Fibroblast of the aortic adventitia (primary cell): ENCODE results near the gene LAMP1. TPM values are rescaled to one million over a fixed set of nuclear protein-coding genes. Genes with fewer than 3 reads are reported as not detected.

ENCODE experiments used
- DNase-seq: peaks from one replicate; pipeline ENCODE4 v3.0.0-alpha.2; 2010; ENCODE audit warnings: low read depth
- H3K4me3 ChIP-seq: 2 replicates; pipeline ENCODE4 v1.5.1; 2011; ENCODE audit warnings: low read depth, mild to moderate bottlenecking, control low read depth, low read length, moderate library complexity
- total RNA-seq: library from RNA; depleted of rRNA; stranded (reverse); fragments of >200 nt; gene quantifications from 2 replicates; pipeline ENCODE4 v1.2.3, GENCODE V29; 2012; ENCODE audit warnings: low replicate concordance
- TF ChIP-seq, protein P1 (sequence below): IDR thresholded peaks from 2 replicates; pipeline ENCODE4 v1.5.1; 2011; ENCODE audit warnings: mild to moderate bottlenecking, low read length, control low read depth, inconsistent platforms; ENCODE audit not compliant: insufficient read depth

Gene LAMP1
- total RNA-seq, 1 donor = 161 TPM

DNA sequence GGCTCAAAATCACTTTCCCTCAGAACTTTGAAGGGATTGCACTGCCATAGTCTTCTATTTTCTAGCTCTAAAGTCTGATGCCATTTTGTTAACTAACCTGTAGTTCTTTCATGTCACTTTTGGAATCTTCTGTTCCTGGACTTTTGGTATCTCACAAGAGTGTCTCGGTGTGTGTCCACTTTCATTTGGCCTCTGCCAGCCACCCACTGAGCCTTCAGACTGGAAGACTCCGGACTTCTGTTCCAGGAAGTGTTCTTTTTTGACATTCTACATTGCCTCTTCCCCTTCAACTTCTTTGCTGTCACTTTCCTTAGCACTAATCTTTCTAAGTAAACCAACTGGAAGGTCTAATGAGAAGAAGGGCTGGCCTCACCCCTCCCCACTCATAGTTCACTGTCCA is 25.0 kb upstream of the LAMP1 start:
- no peak for DNase-seq
- H3K4me3 ChIP-seq = no peak overlapping the region
- TF ChIP-seq, protein P1, sequence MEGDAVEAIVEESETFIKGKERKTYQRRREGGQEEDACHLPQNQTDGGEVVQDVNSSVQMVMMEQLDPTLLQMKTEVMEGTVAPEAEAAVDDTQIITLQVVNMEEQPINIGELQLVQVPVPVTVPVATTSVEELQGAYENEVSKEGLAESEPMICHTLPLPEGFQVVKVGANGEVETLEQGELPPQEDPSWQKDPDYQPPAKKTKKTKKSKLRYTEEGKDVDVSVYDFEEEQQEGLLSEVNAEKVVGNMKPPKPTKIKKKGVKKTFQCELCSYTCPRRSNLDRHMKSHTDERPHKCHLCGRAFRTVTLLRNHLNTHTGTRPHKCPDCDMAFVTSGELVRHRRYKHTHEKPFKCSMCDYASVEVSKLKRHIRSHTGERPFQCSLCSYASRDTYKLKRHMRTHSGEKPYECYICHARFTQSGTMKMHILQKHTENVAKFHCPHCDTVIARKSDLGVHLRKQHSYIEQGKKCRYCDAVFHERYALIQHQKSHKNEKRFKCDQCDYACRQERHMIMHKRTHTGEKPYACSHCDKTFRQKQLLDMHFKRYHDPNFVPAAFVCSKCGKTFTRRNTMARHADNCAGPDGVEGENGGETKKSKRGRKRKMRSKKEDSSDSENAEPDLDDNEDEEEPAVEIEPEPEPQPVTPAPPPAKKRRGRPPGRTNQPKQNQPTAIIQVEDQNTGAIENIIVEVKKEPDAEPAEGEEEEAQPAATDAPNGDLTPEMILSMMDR = no peak

DNA sequence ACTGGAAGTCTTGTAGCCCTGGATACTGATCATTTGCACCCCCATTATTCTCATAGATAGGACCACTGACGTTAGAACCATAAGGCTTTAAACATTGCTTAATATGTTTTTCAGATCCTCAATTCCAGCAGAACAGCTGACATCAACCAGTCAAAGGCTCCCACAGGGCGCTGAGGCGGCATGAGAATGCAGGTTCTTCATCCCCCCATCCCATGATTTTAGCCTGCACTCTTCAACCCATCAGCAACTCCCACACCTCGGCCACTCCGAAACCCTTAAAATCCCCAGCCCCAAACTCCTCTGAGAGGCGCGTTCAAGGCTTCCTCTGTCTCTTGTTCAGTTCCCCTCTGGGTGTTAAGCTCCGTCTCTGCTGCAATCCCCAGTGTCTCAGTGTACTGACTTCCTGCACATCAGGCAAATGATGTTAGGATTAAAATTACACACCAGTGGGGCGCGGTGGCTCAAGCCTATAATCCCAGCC is 24.3 kb upstream of the LAMP1 start:
- TF ChIP-seq, protein P1 = no peak
- no peak for DNase-seq
- no peak overlapping the region for H3K4me3 ChIP-seq

DNA sequence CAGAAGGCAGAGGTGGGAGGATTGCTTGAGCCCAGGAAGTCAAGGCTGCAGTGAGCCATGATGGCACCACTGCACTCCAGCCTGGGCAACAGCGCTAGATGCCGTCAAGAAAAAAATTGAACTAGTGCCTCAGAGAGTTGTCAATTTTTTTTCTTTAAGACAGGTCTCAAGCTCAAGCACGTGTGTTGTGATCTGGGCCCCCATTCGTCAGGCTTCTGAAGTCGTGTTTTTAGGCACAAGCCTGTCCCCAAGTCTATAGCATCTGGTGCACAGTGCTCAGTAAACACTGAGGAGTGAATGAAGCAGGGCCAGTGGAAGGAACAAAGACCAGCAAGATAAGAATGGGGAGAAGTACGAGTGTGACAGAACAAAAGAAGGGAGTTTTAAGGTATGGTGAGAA is 23.7 kb upstream of the LAMP1 start:
- DNase-seq = no peak
- no peak overlapping the region for H3K4me3 ChIP-seq
- TF ChIP-seq, protein P1 = no peak

DNA sequence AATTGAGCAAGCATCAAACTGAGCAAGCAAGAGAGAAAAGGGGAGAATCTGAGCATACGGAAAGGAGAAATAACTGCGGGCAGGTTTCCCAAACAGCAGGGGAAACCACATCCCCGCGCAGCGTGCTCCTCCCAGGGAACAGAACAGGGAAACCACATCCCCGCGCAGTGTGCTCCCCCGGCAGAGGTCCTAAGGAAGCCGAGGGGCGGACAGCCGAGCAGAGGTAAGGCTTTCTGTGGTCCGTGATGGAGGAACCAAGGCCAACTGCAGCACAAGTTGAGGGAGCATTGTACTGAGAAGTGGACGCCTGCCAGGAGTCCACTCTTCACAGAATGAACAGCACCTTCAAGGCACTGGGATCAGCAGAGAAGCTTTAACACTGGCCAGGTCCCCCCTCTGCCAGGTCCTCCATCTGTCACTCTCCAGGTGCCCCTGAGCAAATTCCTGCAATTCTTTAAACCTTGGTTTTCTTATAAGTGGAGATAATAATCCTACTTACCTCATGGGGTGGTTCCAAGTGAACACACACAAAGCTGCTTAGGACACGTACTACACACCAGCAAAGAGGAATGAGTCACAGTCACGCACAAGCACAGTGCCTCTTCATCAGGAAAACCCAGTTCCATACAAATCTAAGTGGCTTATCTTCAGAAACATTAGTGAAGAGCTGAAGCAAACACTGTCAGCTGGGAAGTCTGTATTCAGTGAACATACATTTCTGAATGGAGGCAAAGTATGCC is 23.0 kb upstream of the LAMP1 start:
- no peak overlapping the region for H3K4me3 ChIP-seq
- peak; percentile 72 for DNase-seq
- TF ChIP-seq, protein P1 = no peak

DNA sequence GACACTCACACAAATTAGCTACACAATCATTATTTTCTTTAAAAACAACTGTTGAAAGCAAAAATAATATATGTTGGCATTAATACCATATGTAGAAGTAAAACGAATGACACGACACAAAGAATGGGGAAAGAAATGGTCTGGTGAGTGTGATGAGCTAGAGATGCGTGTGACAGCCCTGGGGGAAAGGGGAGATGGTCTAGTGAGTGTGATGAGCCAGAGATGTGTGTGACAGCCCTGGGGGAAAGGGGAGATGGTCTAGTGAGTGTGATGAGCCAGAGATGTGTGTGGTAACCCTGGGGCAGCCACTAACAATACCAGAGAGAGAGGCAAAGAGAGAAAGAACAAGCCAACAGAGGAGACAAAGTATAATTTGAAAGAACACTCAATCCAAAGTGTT is 22.3 kb upstream of the LAMP1 start:
- H3K4me3 ChIP-seq = no peak overlapping the region
- TF ChIP-seq, protein P1 = no peak

DNA sequence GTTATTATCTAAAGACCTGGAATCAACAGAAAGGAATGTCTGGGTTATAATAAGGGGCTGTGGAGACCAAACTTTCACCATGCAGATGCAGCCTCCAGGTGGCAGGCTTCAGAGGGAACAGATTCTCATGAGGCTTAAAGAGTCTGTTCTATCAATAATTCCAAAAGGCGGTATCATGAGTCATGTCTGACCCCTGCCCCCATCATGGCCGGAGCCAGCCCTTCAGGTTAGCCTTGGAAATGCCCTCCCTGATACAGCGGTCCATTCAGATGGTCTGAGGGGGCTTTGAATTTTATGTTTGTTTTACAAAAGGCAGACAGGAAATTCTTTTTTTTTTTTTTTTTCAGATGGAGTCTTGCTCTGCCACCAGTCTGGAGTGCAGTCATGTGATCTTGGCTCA is 21.7 kb upstream of the LAMP1 start:
- no peak overlapping the region for H3K4me3 ChIP-seq
- DNase-seq = peak; percentile 70
- TF ChIP-seq, protein P1 = peak; percentile 71

More for the DNA sequence above, 22.3 kb upstream of the LAMP1 start:
- DNase-seq = no peak
